ENCODE measurements around the gene SORCS2. TPM values are rescaled to one million over a fixed set of nuclear protein-coding genes. Genes with fewer than 3 reads are reported as not detected.

The SORCS2 gene
- total RNA-seq, 4 donors from 2014 or later: 1.1 to 2.5 (median 2.0) TPM

DNA sequence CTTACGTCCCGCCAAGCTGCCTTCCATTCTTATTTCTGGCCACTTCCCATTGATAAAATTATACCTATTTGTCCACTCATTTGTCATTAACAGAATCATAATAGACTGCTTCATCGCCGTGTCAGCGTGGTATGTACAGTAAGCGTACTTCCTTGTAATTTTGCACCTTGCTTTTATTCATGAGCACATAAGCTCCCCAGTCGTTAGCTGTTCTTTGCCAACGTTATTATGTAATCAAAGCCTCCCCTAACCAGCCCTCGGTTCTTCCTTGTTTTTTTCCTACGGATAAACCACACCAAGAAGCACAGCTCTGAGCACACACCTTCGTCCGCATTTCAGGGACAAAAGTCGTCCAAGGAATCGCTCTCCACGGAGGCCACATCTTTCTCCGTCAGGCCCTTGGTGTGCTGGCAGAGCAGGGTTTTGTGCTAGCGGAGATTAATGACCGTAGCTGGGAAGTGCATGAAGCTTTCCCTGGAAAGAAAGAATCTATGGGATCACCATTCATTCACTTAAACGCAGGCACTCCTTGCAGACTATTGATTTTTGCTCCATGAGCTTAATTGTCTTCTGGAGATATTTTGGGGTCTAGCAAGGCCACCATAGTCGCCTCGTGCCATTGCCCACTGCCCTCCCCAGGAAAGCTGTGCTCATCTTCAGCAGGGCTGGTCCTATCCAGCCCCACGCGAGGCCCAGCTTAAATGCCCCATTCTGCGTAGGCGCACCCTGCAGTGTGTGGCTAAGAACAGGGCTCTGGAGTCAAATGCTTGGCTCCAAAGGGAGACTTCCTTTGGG, 443.3 kb downstream of the SORCS2 start:
- intact Hi-C loops (cut with DNase I): no loop called here
- no peak for DNase-seq
- Histone ChIP-seq H3K4me3 (no peak overlapping the region), H3K27ac (no peak overlapping the region), H3K36me3 (no peaks in the 10 kb centered on the region), H3K9me3 (no peaks in the 10 kb centered on the region), H3K27me3 (peaks cover 0 to 57% (median 0%) of the 10 kb centered on the region in 4 donors), H3K4me1 (peaks cover 8 to 36% (median 12%) of the 10 kb centered on the region in 3 donors)
- WGBS, 2 donors: 38 to 59% methylated on average over 21 to 25 of the region's 25 CpGs
- TF ChIP-seq CTCF (IDR thresholded peaks at IDR 0.05) (no peak), POLR2A (IDR thresholded peaks at IDR 0.05) (no peak)

DNA sequence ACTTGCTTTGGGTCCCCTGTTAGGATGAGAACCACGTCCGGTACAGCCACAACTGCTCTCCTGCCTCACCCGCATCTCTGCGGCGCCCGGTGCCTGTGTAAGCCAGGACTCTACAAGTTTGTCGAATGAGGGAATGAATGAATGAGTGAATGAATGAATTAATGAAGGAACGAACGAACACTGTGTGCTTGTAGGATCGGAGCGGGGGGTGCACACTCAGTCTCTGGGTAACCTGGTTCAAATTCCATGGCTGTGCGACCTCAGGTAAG, 443.8 kb downstream of the SORCS2 start:
- no peak for DNase-seq

GRCh38 chr4:7637139-7637538, 444.8 kb downstream of the SORCS2 start:
- WGBS, 2 donors: 91 to 92% methylated on average over 10 to 11 of the region's 13 CpGs
- no peak for DNase-seq
- Histone ChIP-seq H3K27ac (no peak overlapping the region), H3K27me3 (peaks cover 0 to 45% (median 0%) of the 10 kb centered on the region in 4 donors), H3K4me1 (peaks cover 3 to 21% (median 5%) of the 10 kb centered on the region in 3 donors), H3K9me3 (no peaks in the 10 kb centered on the region), H3K36me3 (no peaks in the 10 kb centered on the region), H3K4me3 (no peak overlapping the region)
- TF ChIP-seq POLR2A (IDR thresholded peaks at IDR 0.05): no peak
- TF ChIP-seq CTCF (IDR thresholded peaks at IDR 0.05): no peak
- intact Hi-C loops (cut with DNase I): no loop called here

More for the DNA sequence above, 443.8 kb downstream of the SORCS2 start:
- H3K36me3 ChIP-seq: no peaks in the 10 kb centered on the region
- intact Hi-C loops (cut with DNase I): no loop called here
- H3K9me3 ChIP-seq: no peaks in the 10 kb centered on the region
- H3K27ac ChIP-seq: no peak overlapping the region
- H3K27me3 ChIP-seq: peaks cover 0 to 55% (median 0%) of the 10 kb centered on the region in 4 donors
- no peak overlapping the region for H3K4me3 ChIP-seq
- 90 to 92% methylated on average over 10 to 12 of the region's 12 CpGs for WGBS, 2 donors
- H3K4me1 ChIP-seq: peaks cover 6 to 31% (median 9%) of the 10 kb centered on the region in 3 donors
- TF ChIP-seq POLR2A (IDR thresholded peaks at IDR 0.05) (no peak), CTCF (IDR thresholded peaks at IDR 0.05) (no peak)

DNA sequence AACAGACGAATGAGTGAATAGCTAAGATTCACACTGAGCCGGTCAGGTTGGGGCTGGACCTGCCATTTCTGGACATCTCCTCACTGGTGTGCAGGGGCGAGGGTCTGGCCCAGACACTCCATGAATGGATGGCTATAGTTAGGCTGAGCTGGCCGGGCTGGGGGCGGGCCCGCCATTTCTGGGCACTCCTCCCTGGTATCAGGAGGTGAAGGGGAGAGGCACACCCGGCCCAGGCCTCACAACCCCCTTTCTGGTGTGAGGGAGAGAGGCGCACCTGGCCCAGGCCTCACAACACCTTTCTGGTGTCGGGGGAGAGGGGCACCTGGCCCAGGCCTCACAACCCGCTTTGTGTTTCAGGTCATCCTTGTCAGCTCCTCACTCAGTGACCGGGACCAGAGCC, 445.6 kb downstream of the SORCS2 start:
- Histone ChIP-seq H3K27ac (no peak overlapping the region), H3K27me3 (peaks cover 0 to 42% (median 0%) of the 10 kb centered on the region in 4 donors), H3K9me3 (no peaks in the 10 kb centered on the region), H3K36me3 (no peaks in the 10 kb centered on the region), H3K4me1 (peaks cover 3 to 17% (median 5%) of the 10 kb centered on the region in 3 donors), H3K4me3 (no peak overlapping the region)
- TF ChIP-seq POLR2A (IDR thresholded peaks at IDR 0.05) (no peak), CTCF (IDR thresholded peaks at IDR 0.05) (no peak)
- intact Hi-C loops (cut with DNase I): no loop called here
- DNase-seq: no peak
- WGBS, 2 donors: 80 to 93% methylated on average over 3 to 8 of the region's 11 CpGs

DNA sequence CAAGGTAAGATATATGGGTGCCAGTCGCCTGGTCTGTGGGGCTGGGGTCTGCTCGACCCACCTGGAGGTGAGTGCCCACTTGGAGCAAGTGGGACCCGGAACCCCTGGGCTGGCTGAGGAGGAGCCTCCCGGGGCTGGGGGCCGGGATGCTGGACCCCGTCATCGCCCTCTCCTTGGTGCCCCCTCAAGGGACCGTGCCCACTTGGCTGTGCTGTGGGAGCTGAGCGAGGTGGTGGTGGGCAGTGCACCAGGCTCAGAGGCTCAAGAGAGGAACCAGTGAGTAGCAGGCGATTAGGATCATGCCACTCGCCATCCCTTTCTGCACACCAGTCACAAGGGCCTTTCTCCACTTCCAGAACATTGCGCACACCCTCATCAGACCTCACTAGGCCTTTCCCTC, 446.2 kb downstream of the SORCS2 start:
- WGBS, 2 donors: 100% methylated on average over 1 to 2 of the region's 12 CpGs
- peaks cover 0 to 41% (median 0%) of the 10 kb centered on the region in 4 donors for H3K27me3 ChIP-seq
- TF ChIP-seq POLR2A (IDR thresholded peaks at IDR 0.05) (no peak), CTCF (IDR thresholded peaks at IDR 0.05) (no peak)
- H3K27ac ChIP-seq: no peak overlapping the region
- no peak overlapping the region for H3K4me3 ChIP-seq
- DNase-seq: no peak
- H3K9me3 ChIP-seq: no peaks in the 10 kb centered on the region
- H3K36me3 ChIP-seq: no peaks in the 10 kb centered on the region
- intact Hi-C loops (cut with DNase I): no loop called here
- H3K4me1 ChIP-seq: peaks cover 3 to 17% (median 5%) of the 10 kb centered on the region in 3 donors

Data from esophagus squamous epithelium (tissue), 5 donors.